CD8-positive, alpha-beta memory T cell (primary cell): Measurements from ENCODE around the gene SDC3. TPM values are rescaled to one million over a fixed set of nuclear protein-coding genes. Genes with fewer than 3 reads are reported as not detected.
A peak's percentile ranks its signal among the peaks of the same experiment; 100 is the strongest.

Experiments
- CTCF ChIA-PET: fragments of 350-600 bp; sonication (Branson Sonifier 250); formaldehyde crosslinking; loops from one replicate; lab custom pipeline; 2021; ENCODE audit warnings: antibody characterized with exemption; lab: Charles Lee
- POLR2A ChIA-PET: fragments of 350-600 bp; sonication (Branson Sonifier 250); formaldehyde crosslinking; loops from one replicate; lab custom pipeline; 2021; ENCODE audit warnings: antibody characterized with exemption; lab: Charles Lee
- DNase-seq, 5 donors: peaks; one replicate each; pipeline versions ENCODE4 v3.0.0 to v3.0.0-alpha.2; 2020 to 2022; ENCODE audit warnings: mixed read lengths in 1 of 5
- H3K27ac ChIP-seq: one replicate; pipeline ENCODE4 v1.7.0; 2013; ENCODE audit warnings: low read depth, mild to moderate bottlenecking, low read length, moderate library complexity
- H3K27me3 ChIP-seq: 2 replicates; pipeline ENCODE4 v1.7.0; 2013; ENCODE audit warnings: low read length, mild to moderate bottlenecking; ENCODE audit not compliant: insufficient read depth, poor library complexity, severe bottlenecking
- H3K36me3 ChIP-seq: 2 replicates; pipeline ENCODE4 v1.7.0; 2013; ENCODE audit warnings: mild to moderate bottlenecking, low read length, moderate library complexity; ENCODE audit not compliant: insufficient read depth
- H3K4me1 ChIP-seq: 2 replicates; pipeline ENCODE4 v1.7.0; 2013; ENCODE audit warnings: mild to moderate bottlenecking, low read length, moderate library complexity; ENCODE audit not compliant: insufficient read depth
- H3K4me3 ChIP-seq: 2 replicates; pipeline ENCODE4 v1.7.0; 2013; ENCODE audit warnings: mild to moderate bottlenecking, low read length
- H3K9me3 ChIP-seq: 2 replicates; pipeline ENCODE4 v1.7.0; 2013; ENCODE audit warnings: mild to moderate bottlenecking, low read length
- H3K27ac Mint-ChIP-seq, 8 donors: one replicate each; pipeline ENCODE4 v1.8.0; 2020 to 2021; ENCODE audit warnings: mixed read lengths in 8 of 8, mild to moderate bottlenecking in 6 of 8, inconsistent platforms in 3 of 8, moderate library complexity in 3 of 8
- H3K27me3 Mint-ChIP-seq, 2 donors: one replicate each; pipeline ENCODE4 v1.8.0; 2020 to 2021; ENCODE audit warnings: mixed read lengths in 2 of 2, mild to moderate bottlenecking in 1 of 2, moderate library complexity in 1 of 2
- H3K36me3 Mint-ChIP-seq, 3 donors: one replicate each; pipeline ENCODE4 v1.8.0; 2020 to 2021; ENCODE audit warnings: mixed read lengths in 3 of 3, inconsistent platforms in 1 of 3, mild to moderate bottlenecking in 1 of 3
- H3K4me1 Mint-ChIP-seq, 3 donors: one replicate each; pipeline ENCODE4 v1.8.0; 2020 to 2021; ENCODE audit warnings: mixed read lengths in 3 of 3, inconsistent platforms in 1 of 3, mild to moderate bottlenecking in 1 of 3
- H3K4me3 Mint-ChIP-seq, 7 donors: one replicate each; pipeline ENCODE4 v1.8.0; 2020 to 2021; ENCODE audit warnings: mixed read lengths in 7 of 7, mild to moderate bottlenecking in 6 of 7, moderate library complexity in 4 of 7, inconsistent platforms in 2 of 7
- H3K9me3 Mint-ChIP-seq, 5 donors: one replicate each; pipeline ENCODE4 v1.8.0; 2020 to 2022; ENCODE audit warnings: mixed read lengths in 5 of 5, mild to moderate bottlenecking in 3 of 5, moderate library complexity in 2 of 5, inconsistent platforms in 1 of 5
- polyA plus RNA-seq: library from polyadenylated mRNA; unstranded; fragments of 300-500 nt; fragmentation: Illumina TruSeq; gene quantifications from one replicate; pipeline ENCODE4 v1.2.3, GENCODE V29; 2021
- total RNA-seq, 2 experiments: library from RNA; stranded (reverse); gene quantifications; one replicate each; pipeline ENCODE4 v1.2.3, GENCODE V29; 2021

The SDC3 gene
- total and polyA plus RNA-seq, 3 experiments from 2014 or later: 0.44 TPM; not detected in 1

GRCh38 chr1:30907481-30908315, 860 bp downstream of the SDC3 start:
- Histone ChIP-seq H3K27me3 (peaks cover 15% of the 10 kb centered on the region), H3K27ac (peak overlapping the region; percentile 31), H3K9me3 (no peaks in the 10 kb centered on the region), H3K4me1 (peaks cover 15% of the 10 kb centered on the region), H3K4me3 (no peak overlapping the region), H3K36me3 (no peaks in the 10 kb centered on the region)
- no peaks in the 10 kb centered on the region for H3K9me3 Mint-ChIP-seq
- peak in 1 of 5 donors; percentile 45 for DNase-seq
- H3K36me3 Mint-ChIP-seq: no peaks in the 10 kb centered on the region
- POLR2A ChIA-PET: no interaction called here
- H3K4me3 Mint-ChIP-seq: peak overlapping the region; percentile 79 to 88 (median 84)
- peaks cover 26 to 48% of the 10 kb centered on the region in 2 donors for H3K27me3 Mint-ChIP-seq
- CTCF ChIA-PET: no interaction called here
- H3K27ac Mint-ChIP-seq: peak overlapping the region in 7 of 8 donors; percentile 29 to 89 (median 66)
- peaks cover 14 to 19% (median 19%) of the 10 kb centered on the region in 3 donors for H3K4me1 Mint-ChIP-seq

DNA sequence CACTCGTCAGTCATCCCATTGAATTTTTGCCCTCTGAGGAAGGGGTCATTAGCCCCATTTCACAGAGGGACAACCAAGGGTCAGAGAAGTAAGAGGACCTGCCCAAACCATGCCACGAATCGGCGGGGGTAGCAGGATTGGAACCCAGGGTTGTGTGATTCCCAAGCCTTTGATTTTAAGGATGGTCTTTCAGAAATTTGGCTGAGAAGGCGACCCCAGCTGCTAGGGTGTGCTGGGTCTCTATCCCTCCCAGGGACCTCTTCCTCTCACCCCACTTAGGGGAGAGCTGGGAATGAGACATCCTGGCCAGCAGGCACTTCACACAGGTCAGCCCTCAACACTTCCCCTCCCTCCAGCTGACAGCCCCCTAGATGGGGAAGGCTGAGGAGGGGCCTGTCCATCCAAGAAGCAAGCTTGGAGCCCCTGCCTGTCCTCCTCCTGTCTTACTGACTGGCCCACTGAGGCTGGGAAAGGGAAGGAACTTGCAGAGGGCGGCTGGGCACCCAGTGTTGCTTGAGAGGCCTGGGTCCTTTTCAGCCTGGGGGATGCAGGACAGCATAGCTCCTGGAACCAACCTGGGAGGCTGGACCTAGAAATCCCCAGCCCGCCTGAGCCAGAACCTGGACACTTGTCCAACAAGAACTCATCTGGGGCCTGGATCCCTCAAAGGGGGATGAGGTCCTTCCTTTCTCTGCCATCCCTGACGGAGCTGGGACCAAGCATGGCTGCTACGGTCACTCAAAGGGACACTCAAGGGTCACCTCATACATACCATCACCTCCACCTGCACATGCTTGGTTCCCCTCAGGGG, 1.7 kb downstream of the SDC3 start:
- no peaks in the 10 kb centered on the region for H3K9me3 Mint-ChIP-seq
- H3K27ac Mint-ChIP-seq: peak overlapping the region in 4 of 8 donors; percentile 33 to 71 (median 58)
- peak in 1 of 5 donors; percentile 26 for DNase-seq
- ChIA-PET CTCF (interaction anchor here (1.9 kb wide), 1 partner anchor 105 kb away, joined by 9 read pairs; no protein-coding TSS in a partner anchor), POLR2A (no interaction called here)
- Histone ChIP-seq H3K27me3 (peaks cover 15% of the 10 kb centered on the region), H3K9me3 (no peaks in the 10 kb centered on the region), H3K4me1 (peaks cover 15% of the 10 kb centered on the region), H3K36me3 (no peaks in the 10 kb centered on the region), H3K27ac (no peak overlapping the region), H3K4me3 (no peak overlapping the region)
- H3K4me1 Mint-ChIP-seq: peaks cover 14 to 19% (median 19%) of the 10 kb centered on the region in 3 donors
- peaks cover 26 to 47% of the 10 kb centered on the region in 2 donors for H3K27me3 Mint-ChIP-seq
- no peaks in the 10 kb centered on the region for H3K36me3 Mint-ChIP-seq
- H3K4me3 Mint-ChIP-seq: peak overlapping the region; percentile 79 to 88 (median 84)

GRCh38 chr1:30905916-30906620, 2.5 kb downstream of the SDC3 start:
- DNase-seq: peak in 1 of 5 donors; percentile 42
- ChIA-PET POLR2A (no interaction called here), CTCF (interaction anchor here (1.9 kb wide), 1 partner anchor 104 kb away, joined by 9 read pairs; no protein-coding TSS in a partner anchor)
- H3K9me3 ChIP-seq: no peaks in the 10 kb centered on the region
- Mint-ChIP-seq H3K27me3 (peaks cover 29 to 48% of the 10 kb centered on the region in 2 donors), H3K4me1 (peaks cover 14 to 19% (median 19%) of the 10 kb centered on the region in 3 donors), H3K4me3 (peak overlapping the region in 4 of 7 donors; percentile 1 to 59 (median 55)), H3K9me3 (no peaks in the 10 kb centered on the region), H3K36me3 (no peaks in the 10 kb centered on the region), H3K27ac (peak overlapping the region in 1 of 8 donors; percentile 42)
- no peaks in the 10 kb centered on the region for H3K36me3 ChIP-seq
- H3K4me1 ChIP-seq: peaks cover 15% of the 10 kb centered on the region
- H3K4me3 ChIP-seq: no peak overlapping the region
- H3K27ac ChIP-seq: no peak overlapping the region
- H3K27me3 ChIP-seq: peaks cover 15% of the 10 kb centered on the region

DNA sequence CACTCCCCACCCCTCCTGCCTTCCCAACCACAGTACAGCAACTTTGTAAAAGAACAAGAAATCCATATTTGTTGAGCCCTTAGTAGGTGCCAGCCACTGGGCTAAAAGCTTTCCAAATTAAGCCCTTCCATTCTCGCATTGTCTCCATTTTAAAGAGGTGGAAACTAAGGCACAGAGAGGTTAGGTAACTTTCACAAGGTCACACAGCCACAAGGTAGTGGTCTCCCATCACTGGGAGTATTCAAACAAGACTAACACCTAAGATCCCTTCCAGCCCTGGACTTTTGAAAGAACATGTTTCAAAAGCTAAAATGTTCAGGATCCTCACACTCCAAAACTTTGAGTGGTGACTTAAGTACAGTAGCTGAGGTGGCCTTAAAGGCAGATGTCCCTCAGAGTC, 3.2 kb downstream of the SDC3 start:
- DNase-seq: no peak
- H3K4me3 ChIP-seq: no peak overlapping the region
- no peaks in the 10 kb centered on the region for H3K9me3 Mint-ChIP-seq
- H3K9me3 ChIP-seq: no peaks in the 10 kb centered on the region
- no peak overlapping the region for H3K27ac Mint-ChIP-seq
- H3K36me3 Mint-ChIP-seq: no peaks in the 10 kb centered on the region
- peaks cover 29 to 43% of the 10 kb centered on the region in 2 donors for H3K27me3 Mint-ChIP-seq
- no peak overlapping the region for H3K27ac ChIP-seq
- POLR2A ChIA-PET: no interaction called here
- H3K4me1 Mint-ChIP-seq: peaks cover 14 to 19% (median 19%) of the 10 kb centered on the region in 3 donors
- H3K36me3 ChIP-seq: no peaks in the 10 kb centered on the region
- peaks cover 15% of the 10 kb centered on the region for H3K27me3 ChIP-seq
- H3K4me1 ChIP-seq: peaks cover 15% of the 10 kb centered on the region
- CTCF ChIA-PET: interaction anchor here (1.9 kb wide), 1 partner anchor 103 kb away, joined by 9 read pairs; no protein-coding TSS in a partner anchor
- peak overlapping the region in 2 of 7 donors; percentile 1 to 52 for H3K4me3 Mint-ChIP-seq

GRCh38 chr1:30904962-30905335, 3.6 kb downstream of the SDC3 start:
- Mint-ChIP-seq H3K9me3 (no peaks in the 10 kb centered on the region), H3K36me3 (no peaks in the 10 kb centered on the region), H3K27me3 (peaks cover 29 to 43% of the 10 kb centered on the region in 2 donors), H3K27ac (no peak overlapping the region), H3K4me1 (peaks cover 14 to 19% (median 19%) of the 10 kb centered on the region in 3 donors), H3K4me3 (no peak overlapping the region)
- DNase-seq: no peak
- POLR2A ChIA-PET: no interaction called here
- H3K4me3 ChIP-seq: no peak overlapping the region
- H3K27ac ChIP-seq: no peak overlapping the region
- peaks cover 15% of the 10 kb centered on the region for H3K27me3 ChIP-seq
- H3K9me3 ChIP-seq: no peaks in the 10 kb centered on the region
- no peaks in the 10 kb centered on the region for H3K36me3 ChIP-seq
- H3K4me1 ChIP-seq: peaks cover 15% of the 10 kb centered on the region
- CTCF ChIA-PET: interaction anchor here (1.9 kb wide), 1 partner anchor 103 kb away, joined by 9 read pairs; no protein-coding TSS in a partner anchor

DNA sequence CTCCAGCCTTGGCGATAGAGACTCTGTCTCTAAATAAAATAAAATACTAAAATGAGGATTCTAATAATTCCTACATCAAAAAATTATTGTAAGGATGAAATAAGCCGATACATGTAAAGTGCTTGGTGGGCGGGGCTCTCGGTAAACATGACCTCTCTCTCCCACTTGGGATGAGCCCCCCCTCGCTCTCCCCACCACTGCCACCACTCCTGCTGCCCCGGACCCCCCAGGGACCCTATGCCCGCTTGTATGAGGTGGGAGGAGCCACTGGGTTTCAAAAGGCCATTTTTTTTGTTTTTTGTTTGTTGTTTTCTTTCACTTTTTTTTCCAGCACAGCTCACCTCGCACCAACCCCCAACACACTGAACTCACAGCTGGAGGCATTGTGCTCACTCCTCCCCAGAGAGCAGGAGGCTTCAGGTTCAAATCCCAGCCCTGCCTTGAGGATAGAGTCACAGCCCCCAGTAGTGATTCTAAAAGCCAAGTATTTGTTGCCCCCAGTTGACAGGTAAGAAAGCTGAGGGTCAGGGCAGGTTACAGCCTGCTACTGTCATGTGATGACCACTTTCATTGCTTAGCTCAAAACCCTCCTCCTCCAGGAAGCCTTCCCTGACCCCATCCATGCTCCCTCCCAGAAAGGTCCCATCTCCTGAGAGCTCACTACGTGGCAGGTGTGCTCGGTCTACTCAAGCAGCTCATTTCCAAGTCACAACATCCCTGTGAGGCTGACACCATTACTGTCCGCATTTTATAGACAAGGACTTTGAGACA, 4.2 kb downstream of the SDC3 start:
- Mint-ChIP-seq H3K4me3 (no peak overlapping the region), H3K27me3 (peaks cover 26 to 41% of the 10 kb centered on the region in 2 donors), H3K27ac (peak overlapping the region in 2 of 8 donors; percentile 74 to 87), H3K9me3 (no peaks in the 10 kb centered on the region), H3K4me1 (peaks cover 10 to 16% (median 13%) of the 10 kb centered on the region in 3 donors), H3K36me3 (no peaks in the 10 kb centered on the region)
- H3K4me1 ChIP-seq: peaks cover 12% of the 10 kb centered on the region
- no peak overlapping the region for H3K4me3 ChIP-seq
- no peak for DNase-seq
- H3K27ac ChIP-seq: no peak overlapping the region
- CTCF ChIA-PET: interaction anchor here (1.9 kb wide), 1 partner anchor 102 kb away, joined by 9 read pairs; no protein-coding TSS in a partner anchor
- H3K27me3 ChIP-seq: peaks cover 15% of the 10 kb centered on the region
- H3K36me3 ChIP-seq: no peaks in the 10 kb centered on the region
- POLR2A ChIA-PET: no interaction called here
- H3K9me3 ChIP-seq: no peaks in the 10 kb centered on the region
